Fibroblast of skin of left quadriceps (primary cell): ENCODE data around the gene INS.

ENCODE experiments used
- DNase-seq, 2 experiments: peaks; one replicate each; pipeline ENCODE4 v3.0.0-alpha.2; 2013; ENCODE audit warnings: low read depth in 2 of 2

INS gene

GRCh38 chr11:2115308-2115707 is 45.7 kb downstream of the INS start:
- DNase-seq, result no peak

- DNase-seq, result no peak
These were observed 46.4 kb downstream of the INS start for GRCh38 chr11:2114430-2115241.

- no peak for DNase-seq
These were observed 47.2 kb downstream of the INS start for GRCh38 chr11:2113776-2114175.

- DNase-seq, result no peak
These were observed 50.5 kb downstream of the INS start for GRCh38 chr11:2110521-2110920.
